Sigmoid colon (tissue), 7 donors: Measurements from ENCODE around the gene AGBL1. TPM values are rescaled to one million over a fixed set of nuclear protein-coding genes. Genes with fewer than 3 reads are reported as not detected.

ENCODE experiments used
- DNase-seq: peaks from one replicate; pipeline ENCODE4 v3.0.0-alpha.2; 2019
- H3K27ac ChIP-seq, 4 donors: fragments of 200-600 bp; sonication (generic); one replicate each; pipeline ENCODE4 v1.5.1; 2016 to 2019; ENCODE audit warnings: mild to moderate bottlenecking in 1 of 4
- H3K27me3 ChIP-seq, 3 donors: fragments of 200-600 bp; sonication (generic); one replicate each; pipeline ENCODE4 v1.5.1; 2019; ENCODE audit warnings: mild to moderate bottlenecking in 1 of 3
- H3K36me3 ChIP-seq, 4 donors: fragments of 200-600 bp; sonication (generic); one replicate each; pipeline ENCODE4 v1.5.1; 2016 to 2019
- H3K4me1 ChIP-seq, 4 donors: fragments of 200-600 bp; sonication (generic); one replicate each; pipeline ENCODE4 v1.5.1; 2017 to 2019
- H3K4me3 ChIP-seq, 4 donors: fragments of 200-600 bp; sonication (generic); one replicate each; pipeline ENCODE4 v1.5.1; 2017 to 2019; ENCODE audit warnings: mild to moderate bottlenecking in 2 of 4, moderate library complexity in 1 of 4
- H3K9me3 ChIP-seq, 4 donors: fragments of 200-600 bp in 3 of 4; sonication (generic) in 3 of 4; one replicate each; pipeline versions ENCODE4 v1.5.1 to v1.6.1; 2013 to 2019
- CTCF ChIP-seq, 4 experiments: fragments of 450-650 bp in 3 of 4; fragments of 200-600 bp in 1 of 4; IDR thresholded peaks; one replicate each; pipeline ENCODE4 v1.5.1; 2016 to 2019; ENCODE audit warnings: antibody characterized with exemption in 4 of 4, mild to moderate bottlenecking in 3 of 4, moderate library complexity in 2 of 4
- EP300 ChIP-seq, 4 donors: sonication (generic); formaldehyde crosslinking; IDR thresholded peaks; one replicate each; pipeline ENCODE4 v1.6.1; 2017; ENCODE audit warnings: antibody characterized with exemption in 4 of 4
- POLR2A ChIP-seq, 2 donors: fragments of 450-650 bp; IDR thresholded peaks; one replicate each; pipeline ENCODE4 v1.6.1; 2016; ENCODE audit warnings: antibody characterized with exemption in 2 of 2, mild to moderate bottlenecking in 2 of 2, moderate library complexity in 2 of 2
- POLR2AphosphoS5 ChIP-seq, 4 donors: sonication (generic); formaldehyde crosslinking; IDR thresholded peaks; one replicate each; pipeline ENCODE4 v1.6.1; 2017; ENCODE audit warnings: antibody characterized with exemption in 4 of 4
- WGBS, 2 donors: extraction: QIAGEN DNeasy Blood & Tissue Kit; methylation state at CpG; one replicate each; pipeline ENCODE4 v1.1.7; 2013; 5-methylcytosine and 5-hydroxymethylcytosine counted together
- intact Hi-C: fragments of 100-400 bp; cut with DNase I; formaldehyde crosslinking; loops from one replicate; pipeline ENCODE4 v1.15.1; 2023
- polyA plus RNA-seq, 3 donors: library from polyadenylated mRNA; stranded (reverse); fragments of 200-250 nt; gene quantifications; one replicate each; pipeline ENCODE4 v1.2.3, GENCODE V29; 2013
- total RNA-seq, 4 donors: library from RNA; depleted of rRNA; stranded (reverse); fragments of >200 nt; gene quantifications; one replicate each; pipeline ENCODE4 v1.1.0, GENCODE V29; 2016
- donor health status: healthy with polysubstance abuse.
- donor health status: Bipolar disorder and iron deficiency.
- donor health status: healthy.

Gene AGBL1
- total and polyA plus RNA-seq, 7 donors, result 0.16 to 0.28 TPM; not detected in 5

GRCh38 chr15:86611417-86612040 lies 531.9 kb downstream of the AGBL1 start:
- Histone ChIP-seq H3K4me3 (no peak overlapping the region), H3K27me3 (no peaks in the 10 kb centered on the region), H3K9me3 (no peaks in the 10 kb centered on the region), H3K36me3 (no peaks in the 10 kb centered on the region), H3K4me1 (no peaks in the 10 kb centered on the region), H3K27ac (no peak overlapping the region)
- no peak for DNase-seq
- WGBS, 2 donors, result 3 to 34% methylated on average over 2 of the region's 2 CpGs
- TF ChIP-seq POLR2AphosphoS5 (IDR thresholded peaks at IDR 0.05) (no peak), POLR2A (IDR thresholded peaks at IDR 0.05) (no peak), EP300 (IDR thresholded peaks at IDR 0.05) (no peak), CTCF (IDR thresholded peaks at IDR 0.05) (no peak)
- intact Hi-C loops, result no loop called here

GRCh38 chr15:86615411-86615810 lies 535.7 kb downstream of the AGBL1 start:
- TF ChIP-seq POLR2AphosphoS5 (IDR thresholded peaks at IDR 0.05) (no peak), POLR2A (IDR thresholded peaks at IDR 0.05) (no peak), EP300 (IDR thresholded peaks at IDR 0.05) (no peak), CTCF (IDR thresholded peaks at IDR 0.05) (no peak)
- DNase-seq, result no peak
- no peak overlapping the region for H3K27ac ChIP-seq
- WGBS, 2 donors, result 51 to 77% methylated on average over 3 of the region's 3 CpGs
- no peaks in the 10 kb centered on the region for H3K4me1 ChIP-seq
- H3K27me3 ChIP-seq, result no peaks in the 10 kb centered on the region
- no peak overlapping the region for H3K4me3 ChIP-seq
- no peaks in the 10 kb centered on the region for H3K9me3 ChIP-seq
- H3K36me3 ChIP-seq, result no peaks in the 10 kb centered on the region
- intact Hi-C loops, result no loop called here

- Histone ChIP-seq H3K4me3 (no peak overlapping the region), H3K27me3 (no peaks in the 10 kb centered on the region), H3K36me3 (no peaks in the 10 kb centered on the region), H3K4me1 (no peaks in the 10 kb centered on the region), H3K9me3 (no peaks in the 10 kb centered on the region), H3K27ac (no peak overlapping the region)
- TF ChIP-seq CTCF (IDR thresholded peaks at IDR 0.05) (no peak), POLR2A (IDR thresholded peaks at IDR 0.05) (no peak), POLR2AphosphoS5 (IDR thresholded peaks at IDR 0.05) (no peak), EP300 (IDR thresholded peaks at IDR 0.05) (no peak)
- WGBS, 2 donors, result 90 to 94% methylated on average over 3 of the region's 3 CpGs
- intact Hi-C loops, result no loop called here
- DNase-seq, result no peak
Observed at GRCh38 chr15:86615816-86616215, 536.1 kb downstream of the AGBL1 start.

GRCh38 chr15:86616771-86617170 lies 537.1 kb downstream of the AGBL1 start:
- Histone ChIP-seq H3K27ac (no peak overlapping the region), H3K36me3 (no peaks in the 10 kb centered on the region), H3K4me1 (no peaks in the 10 kb centered on the region), H3K9me3 (no peaks in the 10 kb centered on the region), H3K27me3 (no peaks in the 10 kb centered on the region), H3K4me3 (no peak overlapping the region)
- DNase-seq, result no peak
- intact Hi-C loops, result no loop called here
- TF ChIP-seq POLR2A (IDR thresholded peaks at IDR 0.05) (no peak), POLR2AphosphoS5 (IDR thresholded peaks at IDR 0.05) (no peak), EP300 (IDR thresholded peaks at IDR 0.05) (no peak), CTCF (IDR thresholded peaks at IDR 0.05) (no peak)
- 86 to 90% methylated on average over 1 of the region's 1 CpG for WGBS, 2 donors

- intact Hi-C loops, result no loop called here
- Histone ChIP-seq H3K27ac (no peak overlapping the region), H3K4me3 (no peak overlapping the region), H3K4me1 (peaks cover 0 to 8% (median 0%) of the 10 kb centered on the region in 4 donors), H3K27me3 (no peaks in the 10 kb centered on the region), H3K36me3 (no peaks in the 10 kb centered on the region), H3K9me3 (no peaks in the 10 kb centered on the region)
- TF ChIP-seq POLR2AphosphoS5 (IDR thresholded peaks at IDR 0.05) (no peak), EP300 (IDR thresholded peaks at IDR 0.05) (no peak), POLR2A (IDR thresholded peaks at IDR 0.05) (no peak), CTCF (IDR thresholded peaks at IDR 0.05) (no peak)
- 10 to 26% methylated on average over 5 of the region's 5 CpGs for WGBS, 2 donors
- DNase-seq, result no peak
Observed at GRCh38 chr15:86620157-86620556, 540.5 kb downstream of the AGBL1 start.
